SKM-1 treated with dmso at 0.1 percent for 144 hours (cell line): ENCODE measurements around the gene OPCML.

Experiments
- DNase-seq: peaks from one replicate; lab custom pipeline; 2025; ENCODE audit not compliant: unreplicated experiment; lab: John Stamatoyannopoulos, UW

Gene OPCML

GRCh38 chr11:132999516-132999915 lies 532.8 kb downstream of the OPCML start:
- DNase-seq = no peak

- no peak for DNase-seq
Observed at GRCh38 chr11:132999031-132999430, 533.3 kb downstream of the OPCML start.

- no peak for DNase-seq
Observed at GRCh38 chr11:132997396-132997795, 534.9 kb downstream of the OPCML start.

DNA sequence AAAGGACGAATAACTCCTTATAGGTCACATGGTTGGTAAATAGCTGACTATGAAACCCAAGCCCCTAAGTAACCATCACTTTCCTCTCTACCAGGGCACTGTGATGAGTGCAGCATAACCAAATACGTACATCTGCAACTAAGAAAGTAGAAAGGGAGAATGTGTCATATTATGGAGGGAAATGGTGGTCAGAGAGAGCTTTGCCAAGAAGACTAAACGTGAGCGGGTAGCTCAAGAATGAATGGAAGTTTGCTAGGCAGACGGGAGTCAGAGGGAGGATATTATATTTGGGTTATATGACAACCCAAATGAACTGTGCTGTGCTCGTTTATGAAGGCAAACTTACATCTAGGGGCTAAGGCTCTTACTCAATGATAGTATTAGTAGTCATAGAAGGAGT lies 537.3 kb downstream of the OPCML start:
- DNase-seq = no peak

DNA sequence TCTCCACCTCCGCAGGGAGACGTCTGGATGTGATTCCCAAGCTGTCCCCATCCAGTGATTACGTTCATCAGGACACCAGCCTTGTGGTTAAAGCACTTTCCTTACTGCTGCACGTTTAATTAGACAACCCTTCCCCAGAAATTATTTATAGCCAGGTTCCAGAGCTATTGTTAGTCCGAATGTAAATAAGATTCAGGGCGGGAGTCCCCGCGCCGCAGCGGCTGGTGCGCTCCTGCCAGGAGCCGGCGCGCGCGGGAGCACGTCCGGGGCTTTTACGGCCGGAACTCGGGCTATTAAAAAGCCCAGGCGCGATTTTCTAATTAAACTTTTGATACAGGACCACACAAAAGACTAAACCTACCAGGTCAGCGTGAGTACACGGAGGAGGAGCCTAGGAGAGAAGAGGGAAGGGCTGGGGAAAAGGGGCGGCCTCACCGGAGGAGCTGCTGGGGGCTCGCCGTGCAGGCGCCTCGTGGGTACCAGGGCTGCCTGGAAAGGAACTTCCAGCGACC lies 538.3 kb downstream of the OPCML start:
- no peak for DNase-seq

- no peak for DNase-seq
Observed at GRCh38 chr11:132992838-132993631, 539.3 kb downstream of the OPCML start.

GRCh38 chr11:132988411-132988810 lies 543.9 kb downstream of the OPCML start:
- DNase-seq = no peak

DNA sequence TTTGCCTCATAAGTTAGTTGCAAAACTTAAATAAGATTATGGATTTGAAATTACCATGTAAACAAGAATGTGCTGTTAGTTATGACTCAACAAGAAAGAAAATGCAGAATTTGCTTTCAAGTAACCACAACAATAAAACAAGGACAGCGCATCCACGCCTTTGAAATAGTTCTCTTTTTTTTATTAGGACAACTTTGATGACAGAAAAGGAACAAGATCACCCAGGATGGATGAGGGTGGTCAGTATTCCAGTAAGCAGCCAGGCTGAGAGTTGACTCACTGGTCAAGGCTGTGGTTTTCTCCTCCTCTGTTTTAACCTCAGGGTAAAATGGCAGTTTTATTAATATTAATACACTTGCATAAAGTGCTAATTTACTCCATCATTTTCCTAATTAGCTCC lies 544.4 kb downstream of the OPCML start:
- DNase-seq = no peak

DNA sequence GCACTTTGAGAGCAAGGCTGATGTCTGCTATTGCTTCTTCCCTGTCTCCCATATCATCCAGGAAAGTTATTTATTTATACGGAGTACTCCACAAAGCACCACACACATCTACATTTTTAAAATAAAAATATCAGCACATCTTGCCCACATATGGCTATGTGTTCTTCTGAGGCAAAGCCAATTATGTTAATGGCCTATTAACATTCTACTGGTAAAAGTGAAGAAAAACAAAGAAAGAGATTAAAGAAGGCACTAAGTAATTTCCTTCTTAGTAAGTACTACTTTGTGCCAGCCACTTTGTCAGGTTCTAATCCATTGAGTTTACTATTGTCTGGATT lies 548.7 kb downstream of the OPCML start:
- no peak for DNase-seq

- DNase-seq = no peak
Observed at GRCh38 chr11:132982772-132983640, 549.3 kb downstream of the OPCML start.

DNA sequence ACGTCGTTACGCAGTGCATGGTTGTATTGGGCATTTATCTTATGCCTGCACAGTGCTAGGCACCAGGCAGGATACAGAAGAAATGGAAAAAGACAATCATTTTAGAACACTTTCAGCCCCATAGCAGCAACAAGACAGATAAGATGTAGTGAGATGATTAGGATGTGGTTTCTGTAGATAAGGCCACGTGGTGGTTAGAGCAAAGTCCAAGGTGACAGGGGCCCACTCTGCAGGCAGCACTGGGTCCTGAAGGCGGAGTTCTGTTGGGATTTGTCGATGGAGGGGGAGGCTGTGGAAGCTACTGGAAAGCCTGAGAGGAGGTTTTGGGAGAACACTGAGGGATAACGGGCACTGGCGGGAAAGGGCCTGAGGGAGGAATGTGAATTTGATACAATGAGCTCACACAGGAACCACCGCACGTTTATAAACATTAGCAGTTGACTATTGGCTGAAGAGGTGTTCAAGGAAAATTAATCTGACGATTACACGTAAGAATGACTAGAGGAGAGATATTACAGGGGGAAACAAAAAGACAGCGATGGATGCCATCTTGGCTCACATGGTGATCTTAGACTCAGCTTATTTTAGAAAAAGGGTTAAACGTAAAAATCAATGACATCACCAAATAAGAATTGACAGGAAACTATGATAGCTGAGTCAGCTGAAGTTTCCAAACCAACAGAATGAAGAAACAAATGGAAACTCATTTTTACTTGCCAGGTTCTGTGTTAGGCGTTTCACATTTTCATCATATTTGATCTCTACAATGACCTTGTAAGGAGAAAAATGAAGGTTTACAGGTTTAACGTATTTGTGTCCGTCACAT lies 551.0 kb downstream of the OPCML start:
- no peak for DNase-seq

DNA sequence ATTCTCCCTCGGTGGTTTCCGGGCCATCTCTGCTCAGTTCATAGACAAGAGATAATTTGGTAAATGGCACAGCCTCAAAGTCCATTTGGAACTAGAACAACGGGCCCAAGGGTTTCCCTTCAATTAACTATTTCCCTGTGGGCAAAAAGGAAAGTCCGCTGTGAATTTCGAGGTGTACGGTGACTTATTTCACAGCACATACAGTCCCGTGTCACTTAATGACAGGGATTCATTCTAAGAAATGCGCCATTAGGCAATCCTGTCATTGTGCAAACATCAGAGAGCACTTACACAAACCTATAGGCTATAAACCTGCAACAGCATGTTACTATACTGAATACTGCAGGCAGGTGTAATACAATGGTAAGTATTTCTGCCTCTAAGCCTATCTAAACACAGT lies 551.6 kb downstream of the OPCML start:
- DNase-seq = no peak

- DNase-seq = no peak
Observed at GRCh38 chr11:132977746-132978145, 554.6 kb downstream of the OPCML start.

DNA sequence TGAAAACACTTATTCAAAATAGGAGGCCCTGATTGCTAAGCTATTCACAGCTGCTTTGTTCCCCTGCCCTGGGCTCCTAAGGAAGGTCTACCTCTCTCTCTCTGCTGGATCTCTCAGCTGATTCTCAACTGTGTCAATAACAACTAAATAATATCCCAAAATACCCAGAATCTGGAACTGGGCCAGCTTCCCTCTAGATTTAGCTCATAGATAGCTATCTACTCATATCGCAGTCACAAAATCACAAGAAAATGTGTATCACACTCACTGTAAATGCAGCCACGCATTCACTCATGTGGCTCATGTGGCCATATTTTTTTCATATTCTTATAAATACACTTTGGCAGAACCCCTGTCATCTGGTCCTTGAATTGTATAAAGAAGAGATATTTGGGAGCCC lies 555.1 kb downstream of the OPCML start:
- no peak for DNase-seq

DNA sequence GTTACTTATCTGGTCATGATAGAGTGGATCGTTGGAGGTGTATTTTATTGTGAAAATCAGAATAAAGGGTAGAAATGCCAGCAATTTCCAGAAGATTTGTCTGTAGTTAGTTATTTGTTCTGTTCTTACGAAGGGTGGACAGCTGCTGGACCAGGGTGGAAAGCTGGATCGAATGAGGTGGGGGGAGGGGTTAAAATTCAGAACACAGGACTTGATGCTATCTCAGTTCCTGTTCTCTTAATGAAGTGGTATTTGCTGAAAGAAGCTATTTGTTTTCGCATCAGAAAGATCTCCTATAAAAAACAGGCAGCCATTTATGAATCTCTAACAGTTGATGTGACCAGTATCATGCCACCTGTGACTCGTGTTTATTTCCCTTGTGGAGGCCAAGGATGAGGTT lies 556.2 kb downstream of the OPCML start:
- DNase-seq = no peak

GRCh38 chr11:132973686-132974085 lies 558.6 kb downstream of the OPCML start:
- no peak for DNase-seq

GRCh38 chr11:132972565-132972964 lies 559.7 kb downstream of the OPCML start:
- no peak for DNase-seq

GRCh38 chr11:132971351-132971750 lies 561.0 kb downstream of the OPCML start:
- DNase-seq = no peak

- no peak for DNase-seq
Observed at GRCh38 chr11:132969892-132970291, 562.4 kb downstream of the OPCML start.

DNA sequence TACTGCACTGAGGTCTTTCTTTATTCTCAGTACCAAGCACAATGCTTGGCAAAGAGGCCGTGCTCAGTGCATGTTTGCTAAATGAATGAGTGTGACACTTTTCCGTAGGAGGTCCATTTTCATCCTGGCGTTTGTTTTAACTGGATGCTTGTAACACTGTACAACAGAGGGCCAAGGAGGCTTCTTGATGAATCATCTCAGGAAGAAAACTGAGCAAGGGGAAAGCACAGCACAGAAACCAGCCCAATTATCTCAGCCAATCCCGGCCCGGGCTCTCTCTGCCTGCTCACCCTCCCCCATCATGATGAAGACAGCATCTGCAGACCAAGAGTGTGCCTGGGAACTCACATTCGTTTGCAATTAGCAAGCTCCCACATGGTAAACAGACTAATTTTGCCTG lies 570.3 kb downstream of the OPCML start:
- no peak for DNase-seq

DNA sequence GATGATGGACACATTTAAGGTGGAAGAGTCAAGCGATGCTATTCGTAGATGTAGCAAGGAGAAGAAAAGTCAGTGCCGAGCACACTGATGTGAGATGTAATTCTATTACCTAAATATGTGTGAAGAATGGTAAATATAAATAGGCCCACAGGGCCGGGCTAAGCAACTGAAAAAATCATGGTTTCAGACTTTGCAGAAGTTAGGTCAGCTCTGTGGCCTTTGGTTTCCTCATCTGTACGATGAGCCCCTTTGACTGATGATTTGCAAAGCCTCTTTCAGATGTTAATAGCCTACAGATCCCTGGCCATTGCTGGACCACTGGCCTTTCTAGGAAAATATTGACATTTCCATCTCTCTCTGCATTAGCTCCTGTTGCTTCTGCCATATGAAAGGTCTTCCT lies 570.8 kb downstream of the OPCML start:
- no peak for DNase-seq
